Testis (tissue), 2 donors: ENCODE measurements around the gene CETN1.

Experiments used
- CTCF ChIP-seq, 3 experiments: fragments of 450-650 bp in 2 of 3; fragments of 200-600 bp in 1 of 3; sonication (generic) in 1 of 3; IDR thresholded peaks; one replicate each; pipeline ENCODE4 v1.5.1; 2016 to 2019; ENCODE audit warnings: antibody characterized with exemption in 3 of 3, mild to moderate bottlenecking in 2 of 3, moderate library complexity in 1 of 3
- POLR2A ChIP-seq: fragments of 450-650 bp; IDR thresholded peaks from one replicate; pipeline ENCODE4 v1.6.1; 2017; ENCODE audit warnings: antibody characterized with exemption, mild to moderate bottlenecking, moderate library complexity

GRCh38 chr18:604771-605170, 24.6 kb downstream of the CETN1 start:
- TF ChIP-seq CTCF (IDR thresholded peaks at IDR 0.05) (no peak), POLR2A (no peak)
